HG03159 (cell line): ENCODE results near the gene CRACDL.

Experiments used
- ATAC-seq: cut with Tn5 transposase; IDR thresholded peaks from one replicate; pipeline ENCODE4 v1.9.1; 2021; ENCODE audit warnings: mild to moderate bottlenecking, moderate library complexity; ENCODE audit not compliant: unreplicated experiment

CRACDL gene

GRCh38 chr2:98866033-98866432 is 70.0 kb downstream of the CRACDL start:
- ATAC-seq = no peak

- no peak for ATAC-seq
Observed at GRCh38 chr2:98861601-98862000, 74.4 kb downstream of the CRACDL start.

GRCh38 chr2:98859323-98859722 is 76.7 kb downstream of the CRACDL start:
- ATAC-seq = no peak

GRCh38 chr2:98857001-98857400 is 79.0 kb downstream of the CRACDL start:
- no peak for ATAC-seq

- ATAC-seq = no peak
Observed at GRCh38 chr2:98854682-98855081, 81.3 kb downstream of the CRACDL start.

- ATAC-seq = no peak
Observed at GRCh38 chr2:98852932-98853331, 83.1 kb downstream of the CRACDL start.

GRCh38 chr2:98850074-98850473 is 86.0 kb downstream of the CRACDL start:
- no peak for ATAC-seq

GRCh38 chr2:98849113-98849512 is 86.9 kb downstream of the CRACDL start:
- ATAC-seq = no peak

- no peak for ATAC-seq
Observed at GRCh38 chr2:98847853-98848252, 88.2 kb downstream of the CRACDL start.

- no peak for ATAC-seq
Observed at GRCh38 chr2:98846041-98846440, 90.0 kb downstream of the CRACDL start.

GRCh38 chr2:98842136-98842535 is 93.9 kb downstream of the CRACDL start:
- no peak for ATAC-seq

GRCh38 chr2:98839292-98839691 is 96.7 kb downstream of the CRACDL start:
- no peak for ATAC-seq

- ATAC-seq = no peak
Observed at GRCh38 chr2:98835831-98836385, 100.1 kb downstream of the CRACDL start.

- no peak for ATAC-seq
Observed at GRCh38 chr2:98833917-98834263, 102.1 kb downstream of the CRACDL start.

GRCh38 chr2:98833172-98833916 is 102.7 kb downstream of the CRACDL start:
- ATAC-seq = no peak

GRCh38 chr2:98832172-98832571 is 103.9 kb downstream of the CRACDL start:
- ATAC-seq = no peak

GRCh38 chr2:98830571-98831145 is 105.4 kb downstream of the CRACDL start:
- no peak for ATAC-seq

- no peak for ATAC-seq
Observed at GRCh38 chr2:98829581-98830270, 106.3 kb downstream of the CRACDL start.

GRCh38 chr2:98828793-98829371 is 107.1 kb downstream of the CRACDL start:
- ATAC-seq = no peak

- no peak for ATAC-seq
Observed at GRCh38 chr2:98828369-98828744, 107.7 kb downstream of the CRACDL start.

GRCh38 chr2:98827625-98828368 is 108.2 kb downstream of the CRACDL start:
- no peak for ATAC-seq
